Measurements from ENCODE around the gene GLOD4. TPM values are rescaled to one million over a fixed set of nuclear protein-coding genes. Genes with fewer than 3 reads are reported as not detected.

GLOD4 gene
- total and polyA plus RNA-seq, 2 of the 4 experiments (the other 2 are of a cell fraction): 26.3 to 36.7 TPM

DNA sequence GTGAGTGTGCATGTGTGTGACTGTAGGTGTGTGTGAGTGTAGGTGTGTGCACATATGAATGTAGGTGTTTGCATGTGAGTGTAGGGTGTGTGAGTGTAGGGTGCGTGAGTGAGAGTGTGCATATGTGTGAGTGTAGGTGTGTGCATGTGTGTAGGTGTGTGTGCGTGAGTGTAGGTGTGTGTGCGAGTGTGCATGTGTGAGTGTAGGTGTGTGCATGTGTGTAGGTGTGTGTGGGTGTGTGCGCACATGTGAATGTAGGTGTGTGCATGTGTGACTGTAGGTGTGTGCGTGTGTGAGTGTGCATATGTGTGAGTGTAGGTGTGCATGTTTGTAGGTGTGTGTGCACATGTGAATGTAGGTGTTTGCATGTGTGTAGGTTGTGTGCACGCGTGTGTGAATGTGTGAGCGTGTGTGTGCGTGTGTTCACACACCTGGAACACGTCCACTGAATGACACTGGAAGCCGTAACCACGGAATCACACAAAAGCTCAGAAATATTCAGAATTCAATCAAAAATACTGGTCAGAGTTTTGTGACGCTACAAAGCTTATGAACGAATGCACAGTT lies 30.6 kb upstream of the GLOD4 start:
- H2BK15ac ChIP-seq (ENCODE audit: low read depth, low read length): no peak overlapping the region
- H3K23ac ChIP-seq (ENCODE audit: low read depth, low read length): no peak overlapping the region
- no peak overlapping the region for H3K9ac ChIP-seq (ENCODE audit: low read depth, low read length)
- no peak overlapping the region for H2BK120ac ChIP-seq (ENCODE audit: low read depth, low read length)
- H2AK5ac ChIP-seq (ENCODE audit: low read depth, low read length): 0 out of 2 replicates have a peak overlapping the region, but pooled peaks have one; percentile 18
- H3K14ac ChIP-seq (replicated peaks; ENCODE audit: low read depth, low read length): no peak overlapping the region
- no peak overlapping the region for H4K5ac ChIP-seq (ENCODE audit: low read depth, low read length)
- H4K91ac ChIP-seq (ENCODE audit: insufficient read depth, low read depth, low read length): no peak overlapping the region
- H3K9me3 ChIP-seq (ENCODE audit: control insufficient read depth, insufficient read depth, low read length): no peaks in the 10 kb centered on the region
- ChIA-PET CTCF (no interaction called here), POLR2A (ENCODE audit: unreplicated experiment) (no interaction called here)
- no peaks in the 10 kb centered on the region for H3K4me1 ChIP-seq (ENCODE audit: control insufficient read depth, insufficient read depth, low read length)
- H3K56ac ChIP-seq (ENCODE audit: extremely low read depth, insufficient read depth, low read length): no peak overlapping the region
- H4K20me1 ChIP-seq (ENCODE audit: insufficient read depth, low read length): peaks cover 51% of the 10 kb centered on the region
- peak overlapping the region; percentile 37 for H2AK9ac ChIP-seq (replicated peaks; ENCODE audit: low read depth, low read length, poor library complexity)
- TF ChIP-seq MAFK (IDR thresholded peaks at IDR 0.05; ENCODE audit: low read depth, low read length): no peak
- TF ChIP-seq RAD21 (IDR thresholded peaks at IDR 0.05; ENCODE audit: low read length): no peak
- TF ChIP-seq USF2 (IDR thresholded peaks at IDR 0.05; ENCODE audit: low read depth, low read length): no peak
- TF ChIP-seq, protein P1, sequence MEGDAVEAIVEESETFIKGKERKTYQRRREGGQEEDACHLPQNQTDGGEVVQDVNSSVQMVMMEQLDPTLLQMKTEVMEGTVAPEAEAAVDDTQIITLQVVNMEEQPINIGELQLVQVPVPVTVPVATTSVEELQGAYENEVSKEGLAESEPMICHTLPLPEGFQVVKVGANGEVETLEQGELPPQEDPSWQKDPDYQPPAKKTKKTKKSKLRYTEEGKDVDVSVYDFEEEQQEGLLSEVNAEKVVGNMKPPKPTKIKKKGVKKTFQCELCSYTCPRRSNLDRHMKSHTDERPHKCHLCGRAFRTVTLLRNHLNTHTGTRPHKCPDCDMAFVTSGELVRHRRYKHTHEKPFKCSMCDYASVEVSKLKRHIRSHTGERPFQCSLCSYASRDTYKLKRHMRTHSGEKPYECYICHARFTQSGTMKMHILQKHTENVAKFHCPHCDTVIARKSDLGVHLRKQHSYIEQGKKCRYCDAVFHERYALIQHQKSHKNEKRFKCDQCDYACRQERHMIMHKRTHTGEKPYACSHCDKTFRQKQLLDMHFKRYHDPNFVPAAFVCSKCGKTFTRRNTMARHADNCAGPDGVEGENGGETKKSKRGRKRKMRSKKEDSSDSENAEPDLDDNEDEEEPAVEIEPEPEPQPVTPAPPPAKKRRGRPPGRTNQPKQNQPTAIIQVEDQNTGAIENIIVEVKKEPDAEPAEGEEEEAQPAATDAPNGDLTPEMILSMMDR (conservative IDR thresholded peaks at IDR 0.05; ENCODE audit: low read depth, low read length): no peak
- TF ChIP-seq SMC3 (IDR thresholded peaks at IDR 0.05; ENCODE audit: low read depth, low read length): no peak
- TF ChIP-seq BHLHE40 (IDR thresholded peaks at IDR 0.05; ENCODE audit: low read depth, low read length): no peak
- TF ChIP-seq POLR2A (IDR thresholded peaks at IDR 0.05; ENCODE audit: low read depth, low read length): no peak
- TF ChIP-seq MXI1 (IDR thresholded peaks at IDR 0.05; ENCODE audit: borderline replicate concordance, low read depth, low read length): no peak
- TF ChIP-seq CEBPB (IDR thresholded peaks at IDR 0.05; ENCODE audit: low read depth, low read length): no peak
- TF ChIP-seq FOS (IDR thresholded peaks at IDR 0.05; ENCODE audit: low read depth, low read length): no peak
- no peak for TF ChIP-seq ELK1 (IDR thresholded peaks at IDR 0.05; ENCODE audit: borderline replicate concordance, low read depth, low read length)
- no peak for TF ChIP-seq MAZ (IDR thresholded peaks at IDR 0.05; ENCODE audit: borderline replicate concordance, low read depth, low read length)
- TF ChIP-seq RCOR1 (IDR thresholded peaks at IDR 0.05; ENCODE audit: insufficient replicate concordance, low read length): no peak
- TF ChIP-seq NFE2L2 (IDR thresholded peaks at IDR 0.05; ENCODE audit: low read depth, low read length): no peak
- TF ChIP-seq RFX5 (IDR thresholded peaks at IDR 0.05; ENCODE audit: low read depth, low read length): no peak
- TF ChIP-seq CHD1 (IDR thresholded peaks at IDR 0.05; ENCODE audit: low read depth, low read length): no peak
- peaks cover 14% of the 10 kb centered on the region; the same call in 1 of the 2 replicates for H3K9me1 ChIP-seq (ENCODE audit: insufficient read depth, low read length)
- intact Hi-C loops (cut with micrococcal nuclease) (no loop called here), dilution Hi-C loops (cut with HindIII; ENCODE audit: low sequenced_read_pairs, unreplicated experiment) (no loop called here), in situ Hi-C loops (cut with MboI; ENCODE audit: low sequenced_read_pairs) (no loop called here)
- peak overlapping the region; percentile 39 for H2AFZ ChIP-seq (replicated peaks; ENCODE audit: low read length, poor library complexity)
- ATAC-seq (ENCODE audit: low read depth) (no peak), DNase-seq (no peak)
- 97% methylated on average over 3 of the region's 14 CpGs; no CpG with 5 or more reads in 1 of the 2 experiments for WGBS, 2 experiments (ENCODE audit: extremely low coverage in 2 of 2, insufficient read length in 1 of 2)
- peaks cover 17 to 36% of the 10 kb centered on the region in 2 experiments for H3K79me1 ChIP-seq (ENCODE audit: low read depth in 1 of 2, low read length in 2 of 2)
- BruUV-seq (replicated peaks): no TSS peak
- no peak overlapping the region for H3K27ac ChIP-seq (ENCODE audit: insufficient read depth, low read length)
- no peaks in the 10 kb centered on the region for H3K27me3 ChIP-seq (ENCODE audit: control insufficient read depth, insufficient read depth, low read length)
- no peak overlapping the region for H4K8ac ChIP-seq (ENCODE audit: low read depth in 2 of 2, low read length in 2 of 2)
- H2BK5ac ChIP-seq (ENCODE audit: low read depth, low read length, poor library complexity, severe bottlenecking): no peak overlapping the region
- peaks cover 66% of the 10 kb centered on the region for H3K36me3 ChIP-seq (ENCODE audit: control insufficient read depth, insufficient read depth, low read length)
- H3K4ac ChIP-seq (ENCODE audit: low read depth, low read length): no peak overlapping the region
- H2BK20ac ChIP-seq (ENCODE audit: low read depth, low read length): no peak overlapping the region
- no peak overlapping the region for H3K4me2 ChIP-seq (ENCODE audit: low read depth, low read length)
- H3K4me3 ChIP-seq (ENCODE audit: insufficient read depth, low read depth, low read length): no peak overlapping the region
- no peak overlapping the region for H3K18ac ChIP-seq (ENCODE audit: low read depth, low read length)

All from IMR-90 (cell line).